Measurements from ENCODE around the gene KRT32. TPM values are rescaled to one million over a fixed set of nuclear protein-coding genes. Genes with fewer than 3 reads are reported as not detected.

KRT32 gene
- total and polyA plus RNA-seq, 12 donors, result not detected

GRCh38 chr17:41421116-41421515 is 46.1 kb downstream of the KRT32 start:
- WGBS, 4 donors, result 85 to 91% (median 87%) methylated on average over 9 of the region's 9 CpGs
- Histone ChIP-seq H3K9me3 (replicated peaks in 1 of 3) (no peaks in the 10 kb centered on the region), H3K36me3 (replicated peaks in 1 of 2) (no peaks in the 10 kb centered on the region), H3K4me3 (no peak overlapping the region), H3K27ac (no peak overlapping the region), H3K4me1 (replicated peaks in 1 of 2) (peaks cover 5 to 10% of the 10 kb centered on the region in 2 donors), H3K27me3 (no peaks in the 10 kb centered on the region)
- DNase-seq, result no peak
- intact Hi-C loops (cut with DNase I), result no loop called here
- no peak for TF ChIP-seq POLR2A (IDR thresholded peaks at IDR 0.05)
- TF ChIP-seq, protein P1, sequence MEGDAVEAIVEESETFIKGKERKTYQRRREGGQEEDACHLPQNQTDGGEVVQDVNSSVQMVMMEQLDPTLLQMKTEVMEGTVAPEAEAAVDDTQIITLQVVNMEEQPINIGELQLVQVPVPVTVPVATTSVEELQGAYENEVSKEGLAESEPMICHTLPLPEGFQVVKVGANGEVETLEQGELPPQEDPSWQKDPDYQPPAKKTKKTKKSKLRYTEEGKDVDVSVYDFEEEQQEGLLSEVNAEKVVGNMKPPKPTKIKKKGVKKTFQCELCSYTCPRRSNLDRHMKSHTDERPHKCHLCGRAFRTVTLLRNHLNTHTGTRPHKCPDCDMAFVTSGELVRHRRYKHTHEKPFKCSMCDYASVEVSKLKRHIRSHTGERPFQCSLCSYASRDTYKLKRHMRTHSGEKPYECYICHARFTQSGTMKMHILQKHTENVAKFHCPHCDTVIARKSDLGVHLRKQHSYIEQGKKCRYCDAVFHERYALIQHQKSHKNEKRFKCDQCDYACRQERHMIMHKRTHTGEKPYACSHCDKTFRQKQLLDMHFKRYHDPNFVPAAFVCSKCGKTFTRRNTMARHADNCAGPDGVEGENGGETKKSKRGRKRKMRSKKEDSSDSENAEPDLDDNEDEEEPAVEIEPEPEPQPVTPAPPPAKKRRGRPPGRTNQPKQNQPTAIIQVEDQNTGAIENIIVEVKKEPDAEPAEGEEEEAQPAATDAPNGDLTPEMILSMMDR (IDR thresholded peaks at IDR 0.05), result no peak

GRCh38 chr17:41420134-41420533 is 47.1 kb downstream of the KRT32 start:
- no peaks in the 10 kb centered on the region for H3K27me3 ChIP-seq
- no peaks in the 10 kb centered on the region for H3K36me3 ChIP-seq (replicated peaks in 1 of 2)
- peaks cover 5 to 17% of the 10 kb centered on the region in 2 donors for H3K4me1 ChIP-seq (replicated peaks in 1 of 2)
- no peak overlapping the region for H3K4me3 ChIP-seq
- TF ChIP-seq, protein P1 (IDR thresholded peaks at IDR 0.05), result no peak
- TF ChIP-seq POLR2A (IDR thresholded peaks at IDR 0.05), result no peak
- no peak overlapping the region for H3K27ac ChIP-seq
- no peak for DNase-seq
- WGBS, 4 donors, result 64 to 77% (median 69%) methylated on average over 4 of the region's 4 CpGs
- intact Hi-C loops (cut with DNase I), result no loop called here
- H3K9me3 ChIP-seq (replicated peaks in 1 of 3), result no peaks in the 10 kb centered on the region

- H3K9me3 ChIP-seq (replicated peaks in 1 of 3), result no peaks in the 10 kb centered on the region
- TF ChIP-seq POLR2A (IDR thresholded peaks at IDR 0.05), result no peak
- TF ChIP-seq, protein P1 (IDR thresholded peaks at IDR 0.05), result no peak
- H3K4me3 ChIP-seq, result no peak overlapping the region
- 96 to 100% (median 98%) methylated on average over 3 to 4 of the region's 4 CpGs for WGBS, 4 donors
- no peaks in the 10 kb centered on the region for H3K27me3 ChIP-seq
- no peaks in the 10 kb centered on the region for H3K36me3 ChIP-seq (replicated peaks in 1 of 2)
- intact Hi-C loops (cut with DNase I), result no loop called here
- H3K4me1 ChIP-seq (replicated peaks in 1 of 2), result peaks cover 5 to 18% of the 10 kb centered on the region in 2 donors
- DNase-seq, result no peak
- H3K27ac ChIP-seq, result no peak overlapping the region
These were observed 47.5 kb downstream of the KRT32 start for GRCh38 chr17:41419716-41420115.

DNA sequence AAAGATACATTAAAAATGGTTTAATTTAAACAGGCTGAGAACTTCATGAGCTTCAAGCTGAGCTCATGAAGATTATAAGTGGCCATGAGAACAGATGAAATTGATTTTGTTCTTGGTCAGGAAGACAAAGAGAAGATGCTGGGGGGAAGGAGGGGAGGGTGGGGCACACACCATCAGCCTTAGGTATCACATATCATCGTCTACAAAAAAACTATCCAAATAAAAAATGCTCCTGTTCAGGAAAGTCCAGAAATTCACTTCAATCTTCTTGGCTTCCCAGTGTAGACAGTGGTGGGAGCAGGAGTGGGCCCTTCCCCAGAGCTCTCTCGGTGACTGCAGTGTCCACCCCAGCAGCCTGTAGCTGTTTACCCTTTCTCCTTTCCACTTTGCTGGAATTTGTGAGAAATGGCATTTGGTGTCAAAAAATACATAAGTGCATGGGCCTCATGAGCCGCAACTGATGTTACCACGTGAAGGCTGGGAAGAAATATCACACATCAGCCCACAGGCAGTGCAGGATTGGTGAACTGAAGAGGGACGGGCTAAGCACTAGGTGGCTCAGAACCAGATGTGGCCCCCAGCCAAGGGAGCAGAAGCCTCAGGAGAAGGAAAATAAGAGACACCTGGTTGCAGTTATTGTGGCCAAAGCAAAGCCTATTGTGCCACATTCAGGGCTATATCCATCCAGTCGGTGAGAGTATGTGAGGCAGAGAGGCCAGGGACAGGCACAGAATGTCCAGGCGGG is 48.9 kb downstream of the KRT32 start:
- WGBS, 4 donors, result 85 to 94% (median 92%) methylated on average over 7 of the region's 7 CpGs

More for the DNA sequence above, 48.9 kb downstream of the KRT32 start:
- TF ChIP-seq, protein P1 (IDR thresholded peaks at IDR 0.05), result no peak
- no peak for TF ChIP-seq POLR2A (IDR thresholded peaks at IDR 0.05)
- intact Hi-C loops (cut with DNase I), result no loop called here
- no peak for DNase-seq
- Histone ChIP-seq H3K36me3 (replicated peaks in 1 of 2) (no peaks in the 10 kb centered on the region), H3K9me3 (replicated peaks in 1 of 3) (no peaks in the 10 kb centered on the region), H3K27ac (no peak overlapping the region), H3K4me1 (replicated peaks in 1 of 2) (peaks cover 5 to 18% of the 10 kb centered on the region in 2 donors), H3K27me3 (no peaks in the 10 kb centered on the region), H3K4me3 (no peak overlapping the region)
